Measurements from ENCODE around the gene NXPE2.

DNA sequence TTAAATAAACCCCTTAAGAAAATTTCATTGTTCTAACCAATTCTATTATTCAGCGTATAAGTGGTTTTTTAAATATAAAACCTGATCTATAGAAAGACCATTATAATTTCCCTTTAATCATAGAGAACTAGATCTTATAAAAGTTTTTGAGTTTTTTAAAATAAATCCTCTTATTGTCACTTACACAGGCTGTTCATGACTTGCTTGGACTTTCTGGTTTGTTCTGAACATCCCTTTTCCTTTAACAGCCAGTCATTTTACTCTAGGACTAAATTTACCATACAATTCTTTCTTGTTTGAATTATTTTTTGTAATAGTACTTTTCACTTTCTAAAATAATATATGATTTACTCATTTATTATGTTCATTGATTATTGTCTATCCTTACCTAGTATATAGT, 4.7 kb downstream of the NXPE2 start:
- TF ChIP-seq, protein P1, sequence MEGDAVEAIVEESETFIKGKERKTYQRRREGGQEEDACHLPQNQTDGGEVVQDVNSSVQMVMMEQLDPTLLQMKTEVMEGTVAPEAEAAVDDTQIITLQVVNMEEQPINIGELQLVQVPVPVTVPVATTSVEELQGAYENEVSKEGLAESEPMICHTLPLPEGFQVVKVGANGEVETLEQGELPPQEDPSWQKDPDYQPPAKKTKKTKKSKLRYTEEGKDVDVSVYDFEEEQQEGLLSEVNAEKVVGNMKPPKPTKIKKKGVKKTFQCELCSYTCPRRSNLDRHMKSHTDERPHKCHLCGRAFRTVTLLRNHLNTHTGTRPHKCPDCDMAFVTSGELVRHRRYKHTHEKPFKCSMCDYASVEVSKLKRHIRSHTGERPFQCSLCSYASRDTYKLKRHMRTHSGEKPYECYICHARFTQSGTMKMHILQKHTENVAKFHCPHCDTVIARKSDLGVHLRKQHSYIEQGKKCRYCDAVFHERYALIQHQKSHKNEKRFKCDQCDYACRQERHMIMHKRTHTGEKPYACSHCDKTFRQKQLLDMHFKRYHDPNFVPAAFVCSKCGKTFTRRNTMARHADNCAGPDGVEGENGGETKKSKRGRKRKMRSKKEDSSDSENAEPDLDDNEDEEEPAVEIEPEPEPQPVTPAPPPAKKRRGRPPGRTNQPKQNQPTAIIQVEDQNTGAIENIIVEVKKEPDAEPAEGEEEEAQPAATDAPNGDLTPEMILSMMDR (IDR thresholded peaks at IDR 0.05): no peak
- TF ChIP-seq POLR2A (IDR thresholded peaks at IDR 0.05): no peak
- no peak for TF ChIP-seq EP300 (IDR thresholded peaks at IDR 0.05)

Data from ovary (tissue), 3 donors.